PC-3 (cell line): Measurements from ENCODE around the gene EPN1. TPM values are rescaled to one million over a fixed set of nuclear protein-coding genes. Genes with fewer than 3 reads are reported as not detected.
A peak's percentile ranks its signal among the peaks of the same experiment; 100 is the strongest.

ENCODE experiments used
- ATAC-seq: fragments of 200-7000 bp; cut with Tn5 transposase; 2 replicates; pipeline ENCODE4 v1.9.1; 2020; ENCODE audit warnings: mild to moderate bottlenecking, moderate library complexity
- BruUV-seq: library from RNA; stranded (reverse); fragments of 400-500 nt; replicated peaks from 2 replicates; lab custom pipeline; 2021; lab: Mats Ljungman, UMichigan
- CTCF ChIA-PET: fragments of 300-600 bp; sonication (Branson Sonifier 250); formaldehyde crosslinking; loops from one replicate; lab custom pipeline; 2022; ENCODE audit warnings: antibody characterized with exemption; lab: Charles Lee
- POLR2A ChIA-PET: fragments of 300-600 bp; sonication (Branson Sonifier 250); formaldehyde crosslinking; loops from one replicate; lab custom pipeline; 2022; ENCODE audit warnings: antibody characterized with exemption; ENCODE audit not compliant: unreplicated experiment; lab: Charles Lee
- DNase-seq: peaks from one replicate; pipeline ENCODE4 v3.0.0-alpha.2; 2015
- H2AFZ ChIP-seq: fragments of 300-600 bp; sonication (generic); 2 replicates; pipeline ENCODE4 v1.6.0; 2016; ENCODE audit warnings: antibody characterized with exemption, low read length
- H3F3A ChIP-seq: fragments of 300-600 bp; sonication (generic); one replicate; pipeline ENCODE4 v1.6.0; 2017; ENCODE audit warnings: antibody characterized with exemption, low read length, control low read depth, mild to moderate bottlenecking; ENCODE audit not compliant: unreplicated experiment
- H3K27ac ChIP-seq: fragments of 300-600 bp; sonication (generic); 2 replicates; pipeline ENCODE4 v1.5.1; 2016; ENCODE audit warnings: mild to moderate bottlenecking, low read length
- H3K27me3 ChIP-seq: fragments of 300-600 bp; sonication (generic); 2 replicates; pipeline ENCODE4 v1.6.1; 2016; ENCODE audit warnings: low read length, mixed read lengths
- H3K36me3 ChIP-seq: fragments of 300-600 bp; sonication (generic); 2 replicates; pipeline ENCODE4 v1.6.1; 2016; ENCODE audit warnings: low read depth, mixed run types, low read length, mixed read lengths
- H3K4me1 ChIP-seq: fragments of 300-600 bp; sonication (generic); 2 replicates; pipeline ENCODE4 v1.5.1; 2016; ENCODE audit warnings: low read length; ENCODE audit not compliant: insufficient read depth
- H3K4me2 ChIP-seq: fragments of 300-600 bp; sonication (generic); 2 replicates; pipeline ENCODE4 v1.6.0; 2016; ENCODE audit warnings: low read length
- H3K4me3 ChIP-seq: fragments of 300-600 bp; sonication (generic); 2 replicates; pipeline ENCODE4 v1.5.1; 2016; ENCODE audit warnings: mild to moderate bottlenecking, low read length, mixed read lengths
- H3K79me2 ChIP-seq: fragments of 300-600 bp; sonication (generic); 2 replicates; pipeline ENCODE4 v1.6.1; 2017; ENCODE audit warnings: low read length, mixed read lengths
- H3K9ac ChIP-seq: fragments of 300-600 bp; sonication (generic); 2 replicates; pipeline ENCODE4 v1.6.0; 2016; ENCODE audit warnings: mild to moderate bottlenecking, low read length
- H3K9me2 ChIP-seq: fragments of 300-600 bp; sonication (generic); replicated peaks from 2 replicates; pipeline ENCODE4 v1.6.1; 2016; ENCODE audit warnings: mixed run types, low read length, mixed read lengths
- H3K9me3 ChIP-seq: fragments of 300-600 bp; sonication (generic); 2 replicates; pipeline ENCODE4 v1.6.1; 2016; ENCODE audit warnings: low read length, mixed read lengths
- H4K20me1 ChIP-seq: fragments of 300-600 bp; sonication (generic); 2 replicates; pipeline ENCODE4 v1.6.1; 2016; ENCODE audit warnings: low read length, mixed read lengths
- CTCF ChIP-seq: fragments of 300-600 bp; sonication (generic); conservative IDR thresholded peaks from 2 replicates; pipeline ENCODE4 v1.5.1; 2017; ENCODE audit warnings: antibody characterized with exemption, low read depth, mild to moderate bottlenecking, low read length
- EZH2 ChIP-seq: fragments of 300-600 bp; sonication (generic); IDR thresholded peaks from one replicate; pipeline ENCODE4 v1.6.1; 2017; ENCODE audit warnings: antibody characterized with exemption, mild to moderate bottlenecking, low read length; ENCODE audit not compliant: unreplicated experiment
- EZH2phosphoT487 ChIP-seq: fragments of 300-600 bp; sonication (generic); IDR thresholded peaks from 2 replicates; pipeline ENCODE4 v1.6.1; 2018; ENCODE audit warnings: mild to moderate bottlenecking, antibody characterized with exemption, low read length, borderline replicate concordance
- intact Hi-C: fragments of 100-400 bp; cut with micrococcal nuclease; formaldehyde crosslinking; loops from 2 replicates; pipeline ENCODE4 v1.9.0; 2023
- total RNA-seq: library from RNA; depleted of rRNA; stranded (reverse); fragments of >200 nt; gene quantifications from 2 replicates; pipeline ENCODE4 v1.2.3, GENCODE V29; 2014

EPN1 gene
- total RNA-seq, 1 experiment from 2014 or later, result 203 TPM

- Histone ChIP-seq H3K4me1 (peaks cover 35% of the 10 kb centered on the region), H3K27ac (no peak overlapping the region), H3K4me3 (peak overlapping the region; percentile 85), H3K4me2 (peak overlapping the region; percentile 90), H3K27me3 (no peaks in the 10 kb centered on the region), H3K9me3 (no peaks in the 10 kb centered on the region), H3K36me3 (peaks cover 35% of the 10 kb centered on the region), H2AFZ (no peak overlapping the region), H3F3A (peaks cover 12% of the 10 kb centered on the region), H4K20me1 (peaks cover 39% of the 10 kb centered on the region), H3K79me2 (peaks cover 84% of the 10 kb centered on the region), H3K9me2 (no peaks in the 10 kb centered on the region), H3K9ac (peak overlapping the region; percentile 88)
- ChIA-PET POLR2A (no interaction called here), CTCF (no interaction called here)
- BruUV-seq, result no TSS peak
- intact Hi-C loops, result no loop called here
- no peak for ATAC-seq
- TF ChIP-seq EZH2phosphoT487 (no peak), CTCF (peak; percentile 58; the same call in 1 of the 2 replicates), EZH2 (no peak)
- peak; percentile 53 for DNase-seq
Measured at GRCh38 chr19:55676383-55676782, 1.4 kb downstream of the EPN1 start.

- peaks cover 11% of the 10 kb centered on the region for H3F3A ChIP-seq
- H3K9me2 ChIP-seq, result no peaks in the 10 kb centered on the region
- ATAC-seq, result no peak
- peak overlapping the region; percentile 88; the same call in 1 of the 2 replicates for H3K9ac ChIP-seq
- H2AFZ ChIP-seq, result no peak overlapping the region
- peaks cover 39% of the 10 kb centered on the region for H4K20me1 ChIP-seq
- DNase-seq, result no peak
- no peaks in the 10 kb centered on the region for H3K27me3 ChIP-seq
- no TSS peak for BruUV-seq
- H3K79me2 ChIP-seq, result peaks cover 84% of the 10 kb centered on the region
- ChIA-PET POLR2A (no interaction called here), CTCF (no interaction called here)
- TF ChIP-seq EZH2phosphoT487, result no peak
- no peak for TF ChIP-seq EZH2
- no peak for TF ChIP-seq CTCF
- H3K4me2 ChIP-seq, result peak overlapping the region; percentile 90
- H3K9me3 ChIP-seq, result no peaks in the 10 kb centered on the region
- intact Hi-C loops, result no loop called here
- peaks cover 35% of the 10 kb centered on the region for H3K4me1 ChIP-seq
- H3K36me3 ChIP-seq, result peaks cover 39% of the 10 kb centered on the region
- peak overlapping the region; percentile 85 for H3K4me3 ChIP-seq
- H3K27ac ChIP-seq, result no peak overlapping the region
Measured at GRCh38 chr19:55676889-55677505, 2.0 kb downstream of the EPN1 start.

GRCh38 chr19:55677572-55678028, 2.6 kb downstream of the EPN1 start:
- no peak for TF ChIP-seq CTCF
- no peak for TF ChIP-seq EZH2
- TF ChIP-seq EZH2phosphoT487, result no peak
- no peaks in the 10 kb centered on the region for H3K9me3 ChIP-seq
- ChIA-PET CTCF (no interaction called here), POLR2A (no interaction called here)
- H3K27me3 ChIP-seq, result no peaks in the 10 kb centered on the region
- H4K20me1 ChIP-seq, result peaks cover 35% of the 10 kb centered on the region
- H3K9ac ChIP-seq, result no peak overlapping the region
- H3K9me2 ChIP-seq, result no peaks in the 10 kb centered on the region
- DNase-seq, result no peak
- intact Hi-C loops, result no loop called here
- H3K79me2 ChIP-seq, result peaks cover 82% of the 10 kb centered on the region
- H2AFZ ChIP-seq, result no peak overlapping the region
- no peak overlapping the region for H3K4me3 ChIP-seq
- no TSS peak for BruUV-seq
- ATAC-seq, result no peak
- H3F3A ChIP-seq, result peaks cover 5% of the 10 kb centered on the region
- H3K27ac ChIP-seq, result no peak overlapping the region
- H3K4me2 ChIP-seq, result peak overlapping the region; percentile 90
- peaks cover 35% of the 10 kb centered on the region for H3K4me1 ChIP-seq
- peaks cover 37% of the 10 kb centered on the region for H3K36me3 ChIP-seq
